A549 (cell line): Measurements from ENCODE around the gene TMPRSS4. TPM values are rescaled to one million over a fixed set of nuclear protein-coding genes. Genes with fewer than 3 reads are reported as not detected.
A peak's percentile ranks its signal among the peaks of the same experiment; 100 is the strongest.

Source experiments
- ATAC-seq, 2 experiments: fragments of 200-7000 bp in 1 of 2; fragments of >200 bp in 1 of 2; cut with Nextera tagmentation in 1 of 2; cut with Tn5 transposase in 1 of 2; 3 replicates each; pipeline versions ENCODE4 v1.8.0 to v1.9.1; 2018 to 2020; ENCODE audit warnings: mild to moderate bottlenecking in 1 of 2, moderate library complexity in 1 of 2
- CTCF ChIA-PET: fragments of 300-600 bp; sonication (Branson Sonifier 250); formaldehyde crosslinking; extraction: SDS; loops from one replicate; lab custom pipeline; 2021; ENCODE audit warnings: antibody characterized with exemption, inconsistent platforms; lab: Yijun Ruan, JAX
- POLR2A ChIA-PET: fragments of 350-600 bp; formaldehyde crosslinking; extraction: SDS; loops from one replicate; lab custom pipeline; 2021; ENCODE audit warnings: antibody characterized with exemption, inconsistent platforms; lab: Yijun Ruan, JAX
- DNase-seq, 2 experiments: peaks; one replicate each; pipeline versions ENCODE4 v3.0.0 to v3.0.0-alpha.2; 2011 to 2016; ENCODE audit warnings: low read depth in 1 of 2, low spot score in 1 of 2
- FAIRE-seq: peaks from 2 replicates; lab custom pipeline; 2011; peaks lifted over from hg19 to GRCh38; lab: Jason Lieb, UNC
- H3K27ac ChIP-seq, 2 experiments: fragments of >200 bp; sonication (Bioruptor Twin); formaldehyde crosslinking; 3 replicates each; pipeline ENCODE4 v1.5.1; 2016 to 2017
- H3K4me1 ChIP-seq: fragments of >200 bp; sonication (Bioruptor Twin); formaldehyde crosslinking; 3 replicates; pipeline ENCODE4 v1.6.1; 2016
- H3K4me2 ChIP-seq: fragments of >200 bp; sonication (Bioruptor Twin); formaldehyde crosslinking; 3 replicates; pipeline ENCODE4 v1.6.1; 2016
- H3K4me3 ChIP-seq: fragments of >200 bp; sonication (Bioruptor Twin); formaldehyde crosslinking; 3 replicates; pipeline ENCODE4 v1.5.1; 2016
- H3K9me3 ChIP-seq: fragments of >200 bp; sonication (Bioruptor Twin); formaldehyde crosslinking; 3 replicates; pipeline ENCODE4 v1.6.1; 2016
- BCL3 ChIP-seq: fragments of >200 bp; sonication (Bioruptor Twin); formaldehyde crosslinking; IDR thresholded peaks from 3 replicates; pipeline ENCODE4 v1.6.1; 2016
- CBX2 ChIP-seq: fragments of 200-600 bp; sonication (generic); IDR thresholded peaks from 2 replicates; pipeline ENCODE4 v1.6.1; 2016; ENCODE audit warnings: low read depth, mild to moderate bottlenecking, borderline replicate concordance
- CBX8 ChIP-seq: fragments of 200-600 bp; sonication (generic); IDR thresholded peaks from 2 replicates; pipeline ENCODE4 v1.6.1; 2016
- CEBPB ChIP-seq, 2 experiments: fragments of >200 bp in 1 of 2; sonication (Bioruptor Twin) in 1 of 2; formaldehyde crosslinking in 1 of 2; IDR thresholded peaks; 2 replicates each; pipeline ENCODE4 v1.6.1; 2012 to 2016
- HDAC2 ChIP-seq: fragments of 200-600 bp; sonication (generic); IDR thresholded peaks from 2 replicates; pipeline ENCODE4 v1.6.1; 2016
- HOXA7 ChIP-seq: fragments of 250-450 bp; sonication (Bioruptor Pico); IDR thresholded peaks from 2 replicates; pipeline ENCODE4 v1.5.0; 2020; ENCODE audit warnings: mild to moderate bottlenecking, moderate library complexity
- HOXB13 ChIP-seq: fragments of 250-450 bp; sonication (Bioruptor Pico); IDR thresholded peaks from 2 replicates; pipeline ENCODE4 v1.5.0; 2020; ENCODE audit warnings: low read depth, mild to moderate bottlenecking, moderate library complexity
- KDM5A ChIP-seq: fragments of 200-600 bp; sonication (generic); IDR thresholded peaks from 2 replicates; pipeline ENCODE4 v1.6.1; 2016; ENCODE audit warnings: antibody characterized with exemption, mild to moderate bottlenecking
- MAZ ChIP-seq: fragments of 150-350 bp; IDR thresholded peaks from 2 replicates; pipeline ENCODE4 v1.6.1; 2014; ENCODE audit warnings: antibody characterized with exemption, low read depth, low read length, borderline replicate concordance
- POLR2AphosphoS2 ChIP-seq: conservative IDR thresholded peaks from 2 replicates; pipeline ENCODE4 v1.6.1; 2012; ENCODE audit warnings: low read length, improper control_type of control experiment, inconsistent platforms
- RAD21 ChIP-seq, 2 experiments: fragments of >200 bp in 1 of 2; sonication (Bioruptor Twin) in 1 of 2; formaldehyde crosslinking in 1 of 2; IDR thresholded peaks in 1 of 2; conservative IDR thresholded peaks in 1 of 2; 2 replicates in 1 of 2; 3 replicates in 1 of 2; pipeline ENCODE4 v1.6.1; 2012 to 2018; ENCODE audit warnings: inconsistent platforms in 1 of 2
- REST ChIP-seq: fragments of 200-600 bp; sonication (generic); IDR thresholded peaks from 2 replicates; pipeline ENCODE4 v1.6.1; 2016; ENCODE audit warnings: antibody characterized with exemption, mild to moderate bottlenecking, moderate library complexity
- SMC3 ChIP-seq: fragments of >200 bp; sonication (Bioruptor Twin); formaldehyde crosslinking; IDR thresholded peaks from 3 replicates; pipeline ENCODE4 v1.6.1; 2018; ENCODE audit warnings: inconsistent platforms
- TFCP2L1 ChIP-seq: fragments of 250-450 bp; sonication (Bioruptor Pico); IDR thresholded peaks from 2 replicates; pipeline ENCODE4 v1.5.0; 2021; ENCODE audit warnings: mild to moderate bottlenecking
- TP53 ChIP-seq: fragments of 250-450 bp; sonication (Bioruptor Pico); IDR thresholded peaks from 2 replicates; pipeline ENCODE4 v1.5.0; 2021; ENCODE audit warnings: mild to moderate bottlenecking, moderate library complexity
- ZSCAN20 ChIP-seq: fragments of 250-450 bp; sonication (Bioruptor Pico); IDR thresholded peaks from 2 replicates; pipeline ENCODE4 v1.8.0; 2022; ENCODE audit warnings: mild to moderate bottlenecking, moderate library complexity
- WGBS: methylation state at CpG from one replicate; pipeline ENCODE4 v1.1.6; 2017; ENCODE audit errors: missing lambda C conversion rate; 5-methylcytosine and 5-hydroxymethylcytosine counted together
- polyA plus RNA-seq, 4 experiments: library from polyadenylated mRNA; depleted of rRNA in 3 of 4; stranded (reverse); fragments of >200 nt; fragmentation: RNase III in 1 of 4; extraction: RNeasy Plus Mini Kit Qiagen cat#74134 plus additional on column Dnase treatment in 1 of 4; gene quantifications; 2 replicates in 3 of 4; 3 replicates in 1 of 4; pipeline ENCODE4 v1.2.3, GENCODE V29; 2011 to 2017
- TF ChIP-seq, protein P1 (sequence below): fragments of >200 bp; sonication (Bioruptor Twin); formaldehyde crosslinking; IDR thresholded peaks from 2 replicates; pipeline ENCODE4 v1.6.1; 2016
- TF ChIP-seq, protein P2 (sequence below): fragments of >200 bp; sonication (Bioruptor Twin); formaldehyde crosslinking; IDR thresholded peaks from 3 replicates; pipeline ENCODE4 v1.5.1; 2016
- TF ChIP-seq, protein P3 (sequence below): fragments of 250-450 bp; sonication (Bioruptor Pico); IDR thresholded peaks from 2 replicates; pipeline ENCODE4 v1.5.0; 2020; ENCODE audit warnings: low read depth, mild to moderate bottlenecking, moderate library complexity

TMPRSS4 gene
- polyA plus RNA-seq, 2 of the 4 experiments (the other 2 are of a cell fraction): not detected

DNA sequence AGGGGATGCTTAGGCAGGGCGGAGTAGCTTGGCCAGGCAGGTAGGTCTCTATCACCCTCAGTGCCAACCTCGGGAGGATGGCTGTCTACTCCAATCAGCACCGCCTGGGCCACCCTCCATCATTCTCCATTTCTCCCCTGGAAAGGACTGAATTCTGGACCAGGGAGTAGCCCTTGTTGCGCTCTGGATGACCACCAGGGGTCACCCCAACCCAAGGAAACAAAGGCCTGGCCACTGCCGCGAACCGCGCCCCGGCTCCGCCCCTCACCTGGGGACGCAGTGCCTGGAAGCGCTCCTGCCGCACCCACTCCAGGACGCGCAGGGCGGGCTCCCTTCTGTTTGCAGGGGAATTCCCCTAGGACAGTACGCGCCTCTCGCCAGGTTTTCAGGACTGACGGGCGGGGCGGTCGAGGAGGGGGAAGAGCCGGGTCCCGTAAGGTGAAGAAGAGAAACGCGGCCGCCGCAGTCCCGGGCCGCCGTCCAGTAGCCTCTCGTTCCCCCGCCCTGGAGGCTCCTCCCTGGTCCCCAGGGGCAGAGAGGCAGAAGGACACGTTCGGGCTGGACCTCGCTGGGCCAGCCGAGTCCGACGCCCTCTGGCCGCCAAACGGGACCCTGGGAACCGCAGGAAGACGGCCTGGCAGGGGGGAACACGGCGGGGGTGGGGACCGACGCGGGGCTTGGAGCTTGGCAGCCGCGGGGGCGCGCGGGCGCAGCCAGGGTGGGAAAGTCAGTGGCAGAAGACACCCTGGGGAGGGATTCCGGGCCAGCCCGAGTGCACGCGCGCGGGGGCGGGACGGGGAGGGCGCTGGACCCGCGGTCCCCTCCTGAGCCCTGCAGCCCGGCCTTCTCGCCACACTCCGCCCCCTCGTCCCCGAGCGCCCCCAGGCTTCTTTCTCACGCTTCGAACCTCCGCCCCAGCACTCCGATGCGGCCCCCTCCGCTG, 68.7 kb downstream of the TMPRSS4 start:
- Histone ChIP-seq H3K4me1 (no peaks in the 10 kb centered on the region), H3K27ac (peak overlapping the region; percentile 34 to 84; a peak in 5 of 6 replicates), H3K4me3 (peak overlapping the region; percentile 55), H3K4me2 (peak overlapping the region; percentile 99), H3K9me3 (no peaks in the 10 kb centered on the region)
- TF ChIP-seq HDAC2: no peak
- TF ChIP-seq, protein P1, sequence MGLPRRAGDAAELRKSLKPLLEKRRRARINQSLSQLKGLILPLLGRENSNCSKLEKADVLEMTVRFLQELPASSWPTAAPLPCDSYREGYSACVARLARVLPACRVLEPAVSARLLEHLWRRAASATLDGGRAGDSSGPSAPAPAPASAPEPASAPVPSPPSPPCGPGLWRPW: no peak
- TF ChIP-seq HOXA7 (CRISPR knock-in tag): no peak
- peak; percentile 87 to 95 for TF ChIP-seq RAD21 (conservative IDR thresholded peaks at IDR 0.05 in 1 of 2, IDR thresholded peaks at IDR 0.05 in 1 of 2)
- TF ChIP-seq, protein P2, sequence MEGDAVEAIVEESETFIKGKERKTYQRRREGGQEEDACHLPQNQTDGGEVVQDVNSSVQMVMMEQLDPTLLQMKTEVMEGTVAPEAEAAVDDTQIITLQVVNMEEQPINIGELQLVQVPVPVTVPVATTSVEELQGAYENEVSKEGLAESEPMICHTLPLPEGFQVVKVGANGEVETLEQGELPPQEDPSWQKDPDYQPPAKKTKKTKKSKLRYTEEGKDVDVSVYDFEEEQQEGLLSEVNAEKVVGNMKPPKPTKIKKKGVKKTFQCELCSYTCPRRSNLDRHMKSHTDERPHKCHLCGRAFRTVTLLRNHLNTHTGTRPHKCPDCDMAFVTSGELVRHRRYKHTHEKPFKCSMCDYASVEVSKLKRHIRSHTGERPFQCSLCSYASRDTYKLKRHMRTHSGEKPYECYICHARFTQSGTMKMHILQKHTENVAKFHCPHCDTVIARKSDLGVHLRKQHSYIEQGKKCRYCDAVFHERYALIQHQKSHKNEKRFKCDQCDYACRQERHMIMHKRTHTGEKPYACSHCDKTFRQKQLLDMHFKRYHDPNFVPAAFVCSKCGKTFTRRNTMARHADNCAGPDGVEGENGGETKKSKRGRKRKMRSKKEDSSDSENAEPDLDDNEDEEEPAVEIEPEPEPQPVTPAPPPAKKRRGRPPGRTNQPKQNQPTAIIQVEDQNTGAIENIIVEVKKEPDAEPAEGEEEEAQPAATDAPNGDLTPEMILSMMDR: peak; percentile 71
- no peak for TF ChIP-seq MAZ
- no peak for TF ChIP-seq BCL3
- no peak for TF ChIP-seq TFCP2L1 (CRISPR knock-in tag)
- no peak for TF ChIP-seq CBX2
- peak; percentile 86 for TF ChIP-seq SMC3
- no peak for TF ChIP-seq ZSCAN20 (CRISPR knock-in tag)
- no peak for TF ChIP-seq CEBPB (IDR thresholded peaks at IDR 0.05)
- TF ChIP-seq, protein P3, sequence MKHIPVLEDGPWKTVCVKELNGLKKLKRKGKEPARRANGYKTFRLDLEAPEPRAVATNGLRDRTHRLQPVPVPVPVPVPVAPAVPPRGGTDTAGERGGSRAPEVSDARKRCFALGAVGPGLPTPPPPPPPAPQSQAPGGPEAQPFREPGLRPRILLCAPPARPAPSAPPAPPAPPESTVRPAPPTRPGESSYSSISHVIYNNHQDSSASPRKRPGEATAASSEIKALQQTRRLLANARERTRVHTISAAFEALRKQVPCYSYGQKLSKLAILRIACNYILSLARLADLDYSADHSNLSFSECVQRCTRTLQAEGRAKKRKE (CRISPR knock-in tag): no peak
- TF ChIP-seq CBX8: no peak
- 4% methylated on average over 18 of the region's 78 CpGs for WGBS
- ATAC-seq: peak; percentile 81 to 96
- DNase-seq: peak; percentile 67 to 92
- ChIA-PET CTCF (interaction anchor here (0.6 to 14.9 kb wide), 14 partner anchors 10 to 517 kb away, joined by 3 to 165 read pairs (median 4); partner anchors contain the start of gene SMIM35), POLR2A (no interaction called here)
- FAIRE-seq: no peak

GRCh38 chr11:118146554-118146953, 69.7 kb downstream of the TMPRSS4 start:
- TF ChIP-seq POLR2AphosphoS2: no peak
- no peak for TF ChIP-seq BCL3
- no peak for TF ChIP-seq REST
- TF ChIP-seq HOXB13 (CRISPR knock-in tag): no peak
- no peak for TF ChIP-seq TP53 (CRISPR knock-in tag)
- no peak for TF ChIP-seq KDM5A
- ChIA-PET CTCF (interaction anchor here (1.1 to 14.9 kb wide), 4 partner anchors 12 to 207 kb away, joined by 3 to 165 read pairs (median 4); no protein-coding TSS in a partner anchor), POLR2A (no interaction called here)
- DNase-seq (no peak), ATAC-seq (no peak), FAIRE-seq (no peak)
- Histone ChIP-seq H3K27ac (no peak overlapping the region), H3K4me1 (no peaks in the 10 kb centered on the region), H3K4me2 (no peak overlapping the region; the same call in 2 of the 3 replicates), H3K9me3 (no peaks in the 10 kb centered on the region), H3K4me3 (no peak overlapping the region)
- 89% methylated on average over 6 of the region's 6 CpGs for WGBS
